Activated T-helper 9 cell treated with anti-CD3 and anti-CD28 coated beads, Interleukin-2, amount 50 U/mL, for 16 hours (primary cell): Measurements from ENCODE around the gene PSMG3.
"Not testable (repeated sequence)": the region's sequence is repeated elsewhere in the genome, so short reads cannot be mapped to it uniquely, and the experiment has no call there.

Experiments
- DNase-seq: peaks from one replicate; pipeline ENCODE4 v3.0.0-alpha.2; 2020; ENCODE audit warnings: low read depth

PSMG3 gene

DNA sequence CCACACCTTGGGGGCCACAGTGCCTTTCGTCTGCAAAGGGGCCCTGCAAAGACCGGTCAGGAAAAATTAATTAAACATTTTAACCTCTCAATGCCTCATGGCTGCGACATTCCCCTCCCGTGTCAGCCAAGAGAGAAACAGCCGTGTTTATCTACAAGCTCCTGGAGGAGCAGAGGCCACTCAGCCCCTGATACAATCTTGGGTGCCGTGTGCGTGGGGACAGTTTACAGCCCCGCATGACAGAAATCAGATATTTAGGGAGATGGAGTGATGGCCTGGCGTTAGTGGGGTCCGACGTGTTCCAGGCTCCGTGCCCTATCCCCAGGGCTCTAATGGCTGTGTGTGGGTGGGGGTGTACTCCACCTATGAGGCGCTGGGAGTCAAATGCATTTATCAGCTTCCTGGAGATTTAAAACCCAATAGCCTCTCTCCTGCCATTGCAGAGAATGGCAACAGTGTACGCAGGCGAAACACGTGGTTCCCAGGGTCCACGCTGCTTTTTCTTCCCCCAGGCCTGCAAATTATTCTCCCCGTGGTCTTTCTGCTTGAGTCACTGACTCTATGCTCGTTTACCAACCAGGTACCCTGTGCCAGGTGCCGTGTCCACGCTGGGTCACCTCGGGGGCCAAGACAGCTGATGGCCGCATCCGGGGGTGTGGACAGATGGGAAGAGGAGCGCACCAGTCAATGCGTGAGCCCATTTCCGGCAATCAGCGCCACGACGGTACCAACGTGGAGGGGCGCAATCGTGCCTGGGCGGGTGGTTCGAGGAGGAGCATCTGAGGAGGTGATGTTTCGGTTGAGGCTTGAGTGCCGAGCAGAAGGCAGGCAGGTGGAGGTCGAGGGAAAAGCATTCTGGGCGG lies 26.6 kb upstream of the PSMG3 start:
- DNase-seq, result no peak

DNA sequence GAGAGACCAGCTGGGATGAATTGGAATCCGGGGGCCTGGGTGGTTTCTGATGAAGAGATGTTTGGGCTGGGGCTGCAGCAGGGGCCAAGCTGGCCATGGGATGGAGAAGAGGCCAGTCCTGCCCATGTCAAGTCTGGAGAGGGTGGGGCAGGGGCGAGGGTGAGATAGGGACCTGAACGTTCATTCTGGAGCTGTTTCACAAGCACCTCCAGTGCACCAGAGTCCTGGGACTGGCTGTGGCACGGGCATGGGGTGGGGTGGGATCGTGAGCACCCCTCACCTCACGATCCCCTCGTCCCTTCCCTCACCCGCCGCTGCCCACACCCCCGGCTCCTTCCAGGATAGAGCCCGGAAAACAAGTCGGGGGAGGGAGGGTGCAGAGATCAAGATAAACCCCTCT lies 25.8 kb upstream of the PSMG3 start:
- no peak for DNase-seq

DNA sequence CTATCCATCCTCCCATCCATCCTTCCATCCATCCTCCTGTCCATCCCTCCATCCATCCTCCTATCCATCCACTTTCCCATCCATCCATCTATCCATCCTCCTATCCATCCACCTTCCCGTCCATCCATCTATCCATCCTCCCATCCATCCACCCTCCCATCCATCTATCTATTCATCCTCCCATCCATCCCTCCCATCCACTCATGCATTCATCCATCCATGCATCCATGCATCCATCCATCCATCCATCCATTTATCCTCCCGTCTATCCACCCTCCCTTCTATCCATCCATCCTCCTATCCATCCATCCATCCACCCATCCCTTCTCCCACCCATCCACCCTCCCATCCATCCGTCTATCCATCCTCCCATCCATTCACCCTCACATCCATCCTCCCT lies 25.2 kb upstream of the PSMG3 start:
- DNase-seq, result no peak

DNA sequence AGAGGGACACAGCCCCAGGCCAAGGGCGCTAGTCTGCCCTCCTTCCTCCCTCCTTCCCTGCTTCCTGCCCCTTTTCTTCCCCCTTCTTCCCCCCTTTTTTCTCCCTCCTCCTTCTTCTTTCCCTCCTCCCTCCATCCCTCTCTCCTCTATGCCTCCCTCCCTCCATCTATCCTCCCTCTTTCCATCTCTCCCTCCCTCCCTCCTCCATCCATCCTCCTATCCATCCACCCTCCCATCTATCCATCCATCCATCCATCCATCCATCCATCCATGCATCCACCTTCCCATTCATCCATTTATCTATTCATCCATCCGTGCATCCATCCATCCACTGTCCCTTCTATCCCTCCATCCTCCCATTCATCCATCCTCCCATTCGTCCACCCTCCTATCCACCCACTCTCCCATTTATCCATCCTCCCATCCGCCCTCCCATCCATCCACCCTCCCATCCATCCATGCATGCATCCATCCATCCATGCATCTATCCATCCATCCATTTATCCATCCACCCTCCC lies 24.1 kb upstream of the PSMG3 start:
- DNase-seq, result no peak

DNA sequence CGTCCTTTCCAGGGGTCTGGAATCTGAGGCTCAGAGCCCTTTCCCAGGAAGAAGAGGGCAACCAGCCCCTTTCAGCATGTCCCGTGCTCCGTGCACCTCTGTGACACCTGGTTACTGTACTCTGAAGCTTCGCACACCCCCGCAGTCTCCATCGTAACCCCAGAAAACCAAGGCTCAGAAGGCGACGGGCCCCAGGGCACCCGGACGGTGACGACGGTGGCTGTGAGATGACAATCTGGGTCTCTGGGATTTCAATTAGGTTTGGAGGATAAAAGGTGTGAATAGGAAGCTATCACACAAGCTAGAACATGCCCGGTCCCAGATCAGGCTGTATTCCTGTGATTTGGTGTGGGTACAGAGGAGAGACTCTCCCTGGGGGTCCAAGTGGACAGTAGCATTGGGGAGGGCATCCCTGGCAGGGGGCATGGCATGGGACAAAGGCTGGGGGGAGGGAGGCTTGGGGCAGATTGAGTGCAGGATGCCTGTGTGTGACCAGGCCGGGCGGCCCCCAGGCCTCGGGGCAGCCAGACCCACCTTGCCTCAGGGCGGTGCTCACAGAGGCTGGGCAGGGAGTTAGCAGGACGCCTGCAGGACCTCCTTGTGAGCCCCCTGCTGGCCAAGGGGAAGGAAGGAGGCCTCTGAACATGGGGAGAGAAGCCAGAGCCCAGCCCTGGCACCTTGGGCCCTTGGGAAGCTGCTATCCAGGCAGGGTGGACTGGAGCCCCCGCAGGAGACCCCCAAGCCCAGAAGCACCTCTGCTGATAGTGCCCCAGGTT lies 23.4 kb upstream of the PSMG3 start:
- DNase-seq, result no peak

DNA sequence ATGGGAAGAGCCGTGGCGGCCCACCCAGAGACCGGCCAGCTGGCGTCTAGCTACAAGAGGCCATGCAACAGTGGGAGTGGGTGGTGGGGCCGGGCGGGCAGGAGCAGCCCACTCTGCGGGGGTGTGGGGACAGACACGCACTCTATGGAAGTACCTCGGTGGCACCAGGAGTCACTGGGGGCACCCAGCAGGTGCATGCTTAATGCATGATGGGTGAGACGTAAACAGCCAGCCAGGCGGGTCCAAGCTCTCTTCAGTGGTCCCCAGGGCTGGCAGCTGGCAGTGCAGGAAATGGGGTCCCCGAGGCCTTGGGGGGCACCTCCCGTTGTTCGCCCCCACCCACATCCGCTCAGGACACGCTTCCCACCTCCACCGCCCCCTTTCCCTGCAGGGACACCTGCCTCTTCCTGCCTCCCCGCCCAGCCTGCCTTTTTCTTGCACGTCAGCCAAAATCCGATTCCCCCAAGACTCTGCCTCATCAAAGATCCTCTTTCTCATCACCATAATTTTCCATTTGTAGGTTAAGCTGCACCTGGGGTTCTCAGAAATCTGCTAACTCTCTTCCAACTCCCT lies 22.6 kb upstream of the PSMG3 start:
- no peak for DNase-seq

DNA sequence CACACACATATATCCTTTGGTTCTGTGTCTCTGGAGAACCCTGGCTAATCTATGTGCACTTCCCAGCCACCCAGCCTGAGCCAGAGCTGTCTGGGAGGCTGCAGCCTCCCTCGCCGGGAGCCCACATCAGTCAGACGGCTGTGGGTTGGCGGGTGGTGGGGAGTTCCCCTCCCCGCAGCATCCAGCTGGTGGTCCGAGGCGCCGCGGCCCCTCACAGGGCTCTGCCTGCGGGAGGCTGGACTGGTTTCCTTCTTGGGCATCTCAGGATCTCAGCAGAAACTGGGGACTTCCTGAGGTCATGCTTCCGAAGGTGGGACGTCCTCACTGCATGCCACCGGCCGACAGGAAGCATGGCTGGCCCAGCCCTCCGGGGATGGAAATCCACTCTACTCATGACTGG lies 22.0 kb upstream of the PSMG3 start:
- DNase-seq, result no peak

DNA sequence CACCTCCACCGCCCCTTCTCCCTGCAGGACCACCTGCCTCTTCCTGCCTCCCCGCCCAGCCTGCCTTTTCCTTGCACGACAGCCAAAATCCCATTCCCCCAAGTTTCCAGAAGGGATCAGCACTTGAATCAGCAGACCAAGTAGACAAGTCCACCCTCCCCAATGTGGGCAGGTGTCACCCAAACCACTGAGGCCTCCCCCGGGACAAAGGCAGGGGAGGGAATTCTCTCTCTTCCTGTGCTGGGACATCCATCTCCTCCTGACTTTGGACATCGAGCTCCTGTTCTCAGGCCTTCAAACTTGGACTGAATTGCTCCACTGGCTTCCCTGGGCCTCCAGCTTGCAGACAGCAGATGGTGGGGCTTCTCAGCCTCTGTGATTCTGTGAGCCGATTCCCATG lies 21.6 kb upstream of the PSMG3 start:
- no peak for DNase-seq

DNA sequence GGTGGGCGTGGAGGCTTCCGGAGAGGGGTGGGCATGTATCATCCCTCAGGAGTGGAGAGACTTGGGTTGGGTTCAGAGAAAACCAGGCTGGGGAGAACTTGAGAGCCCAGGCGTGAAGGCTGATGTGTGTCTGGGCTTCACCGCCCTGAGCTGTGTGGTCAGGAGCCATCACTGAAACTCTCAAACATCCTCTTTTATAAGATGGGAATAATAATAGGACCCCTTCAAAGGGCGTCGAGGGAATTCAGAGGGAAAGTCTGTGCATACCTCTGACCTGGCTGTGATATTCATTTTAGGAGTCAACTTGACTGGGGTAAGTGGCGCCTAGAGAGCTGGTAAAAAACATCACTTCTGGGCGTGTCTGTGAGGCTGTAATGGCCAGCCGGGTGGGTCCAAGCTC lies 21.1 kb upstream of the PSMG3 start:
- DNase-seq, result no peak

DNA sequence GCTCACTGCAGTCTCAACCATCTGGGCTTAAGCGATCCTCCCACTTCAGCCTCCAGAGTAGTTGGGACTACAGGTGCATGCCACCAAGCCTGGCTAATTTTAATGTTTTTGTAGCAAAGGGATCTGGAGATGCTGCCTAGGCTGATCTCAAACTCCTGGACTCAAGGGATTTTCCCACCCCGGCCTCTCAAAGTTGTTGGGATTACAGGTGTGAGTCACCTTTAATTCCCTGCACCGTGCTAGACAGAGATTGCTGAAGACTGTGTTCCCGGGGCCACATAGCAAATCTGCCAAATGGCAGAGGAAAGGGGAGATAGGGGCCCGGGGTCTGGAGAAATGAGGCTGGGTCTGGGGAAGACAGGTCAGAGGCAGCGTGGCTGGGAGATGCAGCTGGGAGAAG lies 20.6 kb upstream of the PSMG3 start:
- no peak for DNase-seq

DNA sequence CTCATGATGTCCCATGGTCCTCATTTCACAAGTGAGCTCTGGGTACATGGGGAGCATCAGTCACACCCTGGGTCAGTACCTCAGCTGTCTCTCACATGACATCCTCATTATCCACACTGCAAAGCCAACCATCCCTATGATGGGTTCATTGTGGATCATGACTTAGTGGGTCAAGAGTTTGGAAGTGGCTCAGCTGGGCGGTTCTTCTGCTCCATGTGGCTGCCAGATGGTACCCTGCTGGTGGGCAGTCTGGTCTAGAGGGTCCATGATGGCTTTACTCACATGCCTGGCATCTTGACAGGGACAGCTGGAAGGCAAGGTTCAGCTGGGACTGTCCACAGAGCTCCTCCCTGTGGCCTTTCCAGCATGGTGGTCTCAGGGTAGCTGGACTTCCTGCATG lies 19.1 kb upstream of the PSMG3 start:
- no peak for DNase-seq

DNA sequence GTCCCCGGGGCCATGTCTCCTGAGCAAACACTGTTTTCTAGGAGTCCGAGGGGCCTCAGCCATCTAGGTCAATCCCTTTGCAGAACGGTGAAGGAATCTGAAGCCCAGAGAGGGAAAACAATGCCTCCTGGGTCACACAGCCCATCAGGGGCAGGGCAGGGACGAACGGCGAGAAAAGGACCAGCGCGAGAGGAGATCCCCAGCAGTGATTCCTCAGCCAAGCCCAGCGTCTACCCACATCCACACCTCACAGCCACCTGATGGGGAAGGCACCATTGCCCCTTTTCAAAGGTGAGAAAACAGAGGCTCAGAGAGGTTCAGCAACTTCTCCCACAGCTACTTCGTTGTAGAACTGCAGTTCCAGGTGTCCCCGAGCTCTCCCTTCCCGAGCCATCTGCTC lies 17.9 kb upstream of the PSMG3 start:
- no peak for DNase-seq

DNA sequence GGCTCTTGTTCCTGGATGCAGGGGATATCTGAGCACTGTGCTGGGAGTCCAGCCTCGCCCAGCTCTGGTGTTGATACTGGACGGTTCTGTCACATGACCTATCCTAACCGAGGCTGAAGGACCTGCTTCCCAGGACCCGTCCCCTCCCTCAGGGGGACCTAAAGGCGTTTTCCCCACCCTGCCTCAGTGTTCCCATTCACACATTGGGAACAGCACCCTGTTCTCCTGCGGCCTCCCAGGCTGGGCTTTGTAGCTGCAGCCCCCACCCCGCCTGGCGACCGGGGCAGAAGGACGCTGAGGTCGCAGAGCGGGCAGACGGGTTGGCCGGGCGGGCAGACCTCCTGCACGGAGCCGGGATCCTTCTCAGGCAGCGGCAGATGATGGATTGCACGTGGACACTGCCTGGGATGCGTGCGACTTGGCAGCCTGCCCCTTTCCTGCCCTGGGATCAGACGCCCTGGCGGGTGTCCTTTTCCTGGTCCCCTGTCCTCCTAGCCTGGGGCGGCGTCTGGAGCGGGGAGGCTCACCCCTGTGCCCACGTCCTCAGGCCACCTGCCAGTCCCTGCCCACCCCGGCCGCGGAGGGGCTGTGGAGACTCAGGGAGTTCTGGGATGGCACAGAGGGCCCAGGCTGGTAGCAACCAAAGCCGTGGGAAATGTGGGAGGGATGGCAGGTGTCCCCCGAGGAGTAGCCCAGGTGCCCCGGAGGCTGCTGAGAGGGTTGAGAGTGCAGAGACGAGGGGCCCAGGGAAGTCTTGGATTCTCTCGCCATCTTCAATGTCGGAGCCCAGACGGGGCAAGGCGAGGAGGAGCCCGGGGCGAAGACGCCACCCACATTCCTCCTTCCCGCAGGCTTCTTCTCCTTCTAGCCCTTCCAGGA lies 17.2 kb upstream of the PSMG3 start:
- DNase-seq, result no peak

DNA sequence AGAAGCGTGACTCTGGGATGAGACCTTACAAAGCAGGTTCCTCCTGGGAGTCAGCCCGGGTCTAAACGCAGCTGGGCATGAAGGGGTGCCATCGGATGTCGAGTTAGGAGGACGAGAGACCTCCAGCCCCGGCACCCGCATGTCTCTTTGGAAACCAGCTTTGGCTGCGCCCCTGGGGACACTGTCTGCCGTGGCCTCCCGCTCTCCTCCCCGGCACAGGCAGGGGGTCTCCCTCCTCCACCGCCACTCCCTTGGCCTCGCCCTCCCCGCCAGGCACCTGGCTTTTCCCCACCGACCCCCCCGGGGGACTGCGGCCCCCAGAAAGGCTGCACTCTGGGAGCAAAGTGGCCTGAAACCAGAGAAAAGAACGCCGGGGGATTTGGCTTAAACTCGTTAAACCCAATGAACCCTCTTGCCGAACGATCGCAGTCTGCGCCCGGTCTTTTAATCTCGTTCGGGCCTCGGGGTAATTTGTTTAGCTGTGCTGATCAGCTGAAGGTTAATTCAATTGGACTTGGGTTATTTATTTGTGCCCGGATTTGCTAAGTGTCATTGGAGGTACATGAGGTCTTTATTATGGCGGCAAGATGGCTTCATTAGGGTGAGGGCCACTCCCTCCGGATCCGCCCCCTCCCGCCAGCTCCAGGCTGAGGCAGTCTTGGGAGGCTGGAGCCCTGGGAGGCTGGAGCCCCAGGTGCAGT lies 16.4 kb upstream of the PSMG3 start:
- no peak for DNase-seq

DNA sequence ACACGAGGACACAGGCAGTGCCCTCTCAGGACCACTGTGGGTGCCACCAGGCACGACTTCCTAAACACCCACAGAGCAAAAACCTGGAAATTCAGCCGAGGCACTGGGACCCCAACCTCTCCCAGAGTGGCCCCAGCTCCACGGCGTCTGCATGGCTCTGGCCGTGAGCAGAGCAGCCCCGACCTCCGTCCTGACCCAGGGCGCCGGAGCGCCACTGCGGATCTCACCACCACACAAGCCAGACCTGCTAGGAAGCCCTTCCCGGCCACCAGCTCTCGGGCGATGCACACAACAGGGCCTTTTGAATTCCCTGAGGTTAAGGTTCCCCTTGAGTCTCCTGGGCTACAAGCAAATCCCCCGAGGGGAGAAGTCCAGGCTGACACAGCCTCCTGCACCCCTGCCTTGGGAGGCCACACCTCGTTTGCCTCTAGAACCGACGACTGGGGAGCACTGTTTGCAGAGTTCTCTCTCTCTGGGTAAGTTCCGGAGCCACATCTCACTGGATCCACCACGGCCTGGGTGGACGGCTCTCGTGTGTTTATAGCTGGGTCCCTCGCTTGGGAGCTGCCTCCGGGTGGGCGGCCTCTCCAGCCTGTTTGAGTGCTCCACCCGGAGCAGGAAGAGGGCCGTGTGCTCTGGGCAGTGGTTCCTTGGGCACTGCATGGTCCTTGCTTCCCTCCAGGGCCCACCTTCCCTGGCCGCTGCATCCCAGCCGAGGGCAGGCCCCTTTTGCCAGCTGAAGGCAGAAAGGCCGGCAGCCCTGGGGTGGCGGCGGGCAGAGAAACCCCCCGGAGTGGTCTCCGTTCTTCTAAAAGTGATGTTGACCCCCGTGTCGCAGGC lies 15.5 kb upstream of the PSMG3 start:
- no peak for DNase-seq

DNA sequence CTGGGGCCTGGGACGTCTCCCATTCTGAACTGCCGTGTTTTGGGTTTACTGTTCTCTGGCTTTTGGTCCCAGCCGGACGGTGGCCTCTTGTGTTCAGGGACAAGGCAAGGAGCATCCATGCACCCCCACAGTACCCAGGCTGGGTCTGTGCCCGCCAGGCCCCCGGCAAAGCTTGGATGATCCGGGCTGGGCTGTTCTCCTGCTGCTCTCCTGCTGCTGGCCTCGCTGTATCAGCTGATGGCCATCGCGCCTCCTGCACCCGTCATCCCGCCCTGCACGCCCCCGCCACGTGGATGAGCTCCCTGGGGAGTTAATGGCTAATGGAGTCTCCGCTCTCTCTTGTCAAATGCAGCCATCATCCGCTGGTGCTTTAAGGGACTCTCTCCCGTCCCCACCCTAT lies 14.9 kb upstream of the PSMG3 start:
- DNase-seq, result no peak

DNA sequence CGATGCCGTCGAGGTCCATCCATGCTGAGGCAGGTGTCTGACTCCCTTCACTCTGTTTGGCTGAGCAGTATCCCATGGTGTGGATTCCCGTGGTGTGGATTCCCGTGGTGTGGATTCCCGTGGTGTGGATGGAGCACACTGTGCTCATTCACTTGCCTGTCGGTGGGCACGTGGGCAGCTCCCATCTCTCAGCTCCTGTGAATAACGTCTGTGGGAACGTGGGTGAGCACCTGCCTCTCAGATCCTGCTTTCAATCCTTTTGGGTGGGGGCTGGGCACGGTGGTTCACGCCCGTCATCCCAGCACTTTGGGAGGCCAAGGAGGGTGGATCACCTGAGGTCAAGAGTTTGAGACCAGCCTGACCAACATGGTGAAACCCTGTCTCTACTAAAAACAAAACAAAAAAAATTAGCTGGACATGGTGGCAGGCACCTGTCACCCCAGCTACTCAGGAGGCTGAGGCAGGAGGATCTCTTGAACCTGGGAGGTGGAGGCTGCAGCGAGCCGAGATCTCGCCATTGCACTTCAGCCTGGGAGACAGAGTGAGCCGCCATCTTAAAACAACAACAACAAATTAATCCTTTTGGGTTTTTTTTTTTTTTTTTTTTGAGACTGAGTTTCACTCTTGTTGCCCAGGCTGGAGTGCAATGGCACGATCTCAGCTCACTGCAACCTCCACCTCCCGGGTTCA lies 13.6 kb upstream of the PSMG3 start:
- DNase-seq, result not testable (repeated sequence)

DNA sequence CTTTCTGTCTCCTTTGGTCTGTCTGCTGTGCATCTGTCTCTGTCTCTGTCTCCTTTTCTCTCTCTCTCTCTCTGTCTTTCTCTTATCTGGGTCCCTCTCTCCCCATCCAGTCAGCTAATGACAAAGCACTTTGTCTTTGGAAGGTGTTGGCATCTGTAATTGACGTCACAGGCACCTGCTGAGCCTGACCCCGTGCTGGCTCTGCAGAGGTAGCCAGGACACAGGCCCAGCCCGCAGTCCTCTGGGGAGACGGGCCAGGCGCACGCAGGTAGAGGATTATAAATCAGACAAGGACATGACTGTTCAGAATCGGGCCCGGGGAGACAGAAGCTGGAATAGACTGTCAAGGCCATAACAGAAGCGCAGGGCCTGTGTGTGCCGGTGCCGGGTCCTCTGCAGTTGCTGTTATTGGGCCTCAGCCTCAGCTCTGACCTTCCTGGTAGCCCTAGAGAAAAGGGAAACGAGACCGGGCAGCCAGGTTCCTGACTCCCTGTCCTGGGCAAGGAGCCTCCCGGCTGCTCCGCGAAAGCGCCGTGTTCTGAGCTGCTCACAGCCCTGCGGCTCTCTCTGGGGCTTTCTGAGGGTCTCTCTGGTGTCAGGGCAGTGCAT lies 10.7 kb upstream of the PSMG3 start:
- DNase-seq, result no peak
